ENCODE results near the gene JAK1. TPM values are rescaled to one million over a fixed set of nuclear protein-coding genes. Genes with fewer than 3 reads are reported as not detected.

Gene JAK1
- total and polyA plus RNA-seq, 2 donors (not counting 3 experiments of a cell fraction or from before 2014, with no cell fraction given), result 68.8 to 177 TPM

- H3K79me2 ChIP-seq (ENCODE audit: control insufficient read depth, insufficient read depth, low read length), result peaks cover 93% of the 10 kb centered on the region
- H2AFZ ChIP-seq (ENCODE audit: low read depth, low read length), result no peak overlapping the region
- no peaks in the 10 kb centered on the region for H3K9me1 ChIP-seq (replicated peaks; ENCODE audit: control insufficient read depth, extremely low read depth, insufficient read depth, low read length)
- H4K20me1 ChIP-seq (replicated peaks; ENCODE audit: control insufficient read depth, extremely low read depth, insufficient read depth, low read length), result peaks cover 18% of the 10 kb centered on the region
- H3K4me2 ChIP-seq (ENCODE audit: insufficient read depth, low read length), result no peak overlapping the region
- DNase-seq (ENCODE audit: low read depth, low spot score) (no peak), FAIRE-seq (no peak)
- BruUV-seq (replicated peaks), result no TSS peak
- intact Hi-C loops (cut with micrococcal nuclease) (no loop called here), dilution Hi-C loops (cut with MboI; ENCODE audit: extremely low pct_ligation_motif_present, low sequenced_read_pairs) (no loop called here)
- H3K36me3 ChIP-seq (ENCODE audit: control insufficient read depth in 2 of 2, extremely low read depth in 1 of 2, insufficient read depth in 2 of 2, low read length in 2 of 2), result no peaks in the 10 kb centered on the region
- POLR2A ChIA-PET, result no interaction called here
- no peaks in the 10 kb centered on the region for H3K9me3 ChIP-seq (replicated peaks; ENCODE audit: control insufficient read depth, insufficient read depth, low read length)
- CTCF ChIA-PET, result no interaction called here
- H3K27me3 ChIP-seq (ENCODE audit: control insufficient read depth in 2 of 2, insufficient read depth in 2 of 2, low read length in 2 of 2), result no peaks in the 10 kb centered on the region
- no peak overlapping the region for H3K27ac ChIP-seq (ENCODE audit: insufficient read depth, low read depth, low read length)
- no peak overlapping the region for H3K4me3 ChIP-seq (replicated peaks in 1 of 3; ENCODE audit: insufficient read depth in 1 of 3, low read depth in 1 of 3, low read length in 3 of 3)
- TF ChIP-seq JUN (IDR thresholded peaks at IDR 0.05; ENCODE audit: borderline replicate concordance, insufficient read depth, insufficient read length, low read depth), result no peak
- TF ChIP-seq, protein P1, sequence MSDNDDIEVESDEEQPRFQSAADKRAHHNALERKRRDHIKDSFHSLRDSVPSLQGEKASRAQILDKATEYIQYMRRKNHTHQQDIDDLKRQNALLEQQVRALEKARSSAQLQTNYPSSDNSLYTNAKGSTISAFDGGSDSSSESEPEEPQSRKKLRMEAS (IDR thresholded peaks at IDR 0.05; ENCODE audit: insufficient read depth, insufficient read length), result no peak
- no peak for TF ChIP-seq GATA2 (IDR thresholded peaks at IDR 0.05; ENCODE audit: insufficient read depth, insufficient read length, low read depth, low read length)
- TF ChIP-seq MYC (IDR thresholded peaks at IDR 0.05; ENCODE audit: low read depth, low read length), result no peak
- TF ChIP-seq CTCF (IDR thresholded peaks at IDR 0.05; ENCODE audit: extremely low read depth in 1 of 2, insufficient read depth in 1 of 2, low read depth in 1 of 2, low read length in 2 of 2), result no peak
- TF ChIP-seq POLR2AphosphoS5 (IDR thresholded peaks at IDR 0.05; ENCODE audit: insufficient read depth, low read depth, low read length), result no peak
- no peak for TF ChIP-seq EZH2 (IDR thresholded peaks at IDR 0.05; ENCODE audit: borderline replicate concordance, low read depth, low read length, severe bottlenecking)
- TF ChIP-seq POLR2A (IDR thresholded peaks at IDR 0.05; ENCODE audit: low read depth, low read length), result no peak
- no peak for TF ChIP-seq FOS (IDR thresholded peaks at IDR 0.05; ENCODE audit: borderline replicate concordance, insufficient read depth, low read length)
- H3K9ac ChIP-seq (replicated peaks; ENCODE audit: extremely low read depth, insufficient read depth, low read length), result no peak overlapping the region
- H3K4me1 ChIP-seq (ENCODE audit: control insufficient read depth, extremely low read depth, insufficient read depth, low read length), result peaks cover 11% of the 10 kb centered on the region
These were observed 21.4 kb downstream of the JAK1 start for GRCh38 chr1:64944913-64945312.

Data from endothelial cell of umbilical vein (primary cell).